ENCODE data around the gene TFRC. TPM values are rescaled to one million over a fixed set of nuclear protein-coding genes. Genes with fewer than 3 reads are reported as not detected.

The TFRC gene

Small RNAs within 50 kb of the gene (small RNA-seq; reads per million reads assigned to genes)
- gene RNU7-18P: not detected

Data from skeletal muscle satellite cell (primary cell).